Measurements from ENCODE around the gene EVC.

- TF ChIP-seq CTCF (IDR thresholded peaks at IDR 0.05) (no peak), POLR2A (IDR thresholded peaks at IDR 0.05) (no peak), POLR2AphosphoS5 (IDR thresholded peaks at IDR 0.05) (no peak), EP300 (IDR thresholded peaks at IDR 0.05) (no peak)
Measured at GRCh38 chr4:5760246-5760645, 49.2 kb downstream of the EVC start.

Measured in suprapubic skin (tissue), 4 donors.